Measurements from ENCODE around the gene IRF4. TPM values are rescaled to one million over a fixed set of nuclear protein-coding genes. Genes with fewer than 3 reads are reported as not detected.

IRF4 gene
- total RNA-seq, 2 experiments from 2014 or later: 500 to 504 TPM

- no peaks in the 10 kb centered on the region for H3K27me3 Mint-ChIP-seq (ENCODE audit: low read depth)
- CTCF ChIA-PET: interaction anchor here (1.5 to 2.5 kb wide), 2 partner anchors 221 to 262 kb away, joined by 3 to 6 read pairs; no protein-coding TSS in a partner anchor
- H3K4me1 Mint-ChIP-seq (ENCODE audit: low read depth): peaks cover 63% of the 10 kb centered on the region
- H3K9me3 Mint-ChIP-seq: peaks cover 15% of the 10 kb centered on the region
- H3K36me3 Mint-ChIP-seq (ENCODE audit: low read depth): peaks cover 69% of the 10 kb centered on the region
- intact Hi-C loops (cut with micrococcal nuclease): no loop called here
- DNase-seq: no peak
- no peak overlapping the region for H3K4me3 Mint-ChIP-seq
- peak overlapping the region; percentile 83 for H3K27ac Mint-ChIP-seq
These were observed 19.2 kb downstream of the IRF4 start for GRCh38 chr6:410555-411395.

- intact Hi-C loops (cut with micrococcal nuclease): no loop called here
- H3K27me3 Mint-ChIP-seq (ENCODE audit: low read depth): no peaks in the 10 kb centered on the region
- peak overlapping the region; percentile 83 for H3K27ac Mint-ChIP-seq
- H3K4me1 Mint-ChIP-seq (ENCODE audit: low read depth): peaks cover 60% of the 10 kb centered on the region
- CTCF ChIA-PET: interaction anchor here (0.6 to 2.5 kb wide), 3 partner anchors 14 to 222 kb away, joined by 3 to 6 read pairs (median 3); no protein-coding TSS in a partner anchor
- H3K36me3 Mint-ChIP-seq (ENCODE audit: low read depth): peaks cover 68% of the 10 kb centered on the region
- peak; percentile 26 for DNase-seq
- peaks cover 23% of the 10 kb centered on the region for H3K9me3 Mint-ChIP-seq
- no peak overlapping the region for H3K4me3 Mint-ChIP-seq
These were observed 20.0 kb downstream of the IRF4 start for GRCh38 chr6:411402-412145.

GRCh38 chr6:412146-412886, 20.8 kb downstream of the IRF4 start:
- Mint-ChIP-seq H3K36me3 (ENCODE audit: low read depth) (peaks cover 61% of the 10 kb centered on the region), H3K4me1 (ENCODE audit: low read depth) (peaks cover 53% of the 10 kb centered on the region)
- CTCF ChIA-PET: interaction anchor here (0.6 to 1.1 kb wide), 5 partner anchors 13 to 144 kb away, joined by 3 to 4 read pairs (median 3); no protein-coding TSS in a partner anchor

GRCh38 chr6:414447-414846, 22.9 kb downstream of the IRF4 start:
- Mint-ChIP-seq H3K27me3 (ENCODE audit: low read depth) (no peaks in the 10 kb centered on the region), H3K27ac (peak overlapping the region; percentile 37), H3K4me1 (ENCODE audit: low read depth) (peaks cover 37% of the 10 kb centered on the region), H3K9me3 (peaks cover 23% of the 10 kb centered on the region), H3K4me3 (no peak overlapping the region), H3K36me3 (ENCODE audit: low read depth) (peaks cover 42% of the 10 kb centered on the region)
- intact Hi-C loops (cut with micrococcal nuclease): no loop called here
- DNase-seq: peak; percentile 24
- CTCF ChIA-PET: no interaction called here

More at GRCh38 chr6:412146-412886, 20.8 kb downstream of the IRF4 start:
- no peak overlapping the region for H3K4me3 Mint-ChIP-seq
- no peaks in the 10 kb centered on the region for H3K27me3 Mint-ChIP-seq (ENCODE audit: low read depth)
- peak overlapping the region; percentile 83 for H3K27ac Mint-ChIP-seq
- intact Hi-C loops (cut with micrococcal nuclease): no loop called here
- H3K9me3 Mint-ChIP-seq: peaks cover 23% of the 10 kb centered on the region
- DNase-seq: no peak

- CTCF ChIA-PET: no interaction called here
- Mint-ChIP-seq H3K27me3 (ENCODE audit: low read depth) (no peaks in the 10 kb centered on the region), H3K9me3 (peaks cover 23% of the 10 kb centered on the region), H3K4me1 (ENCODE audit: low read depth) (peaks cover 35% of the 10 kb centered on the region), H3K36me3 (ENCODE audit: low read depth) (peaks cover 36% of the 10 kb centered on the region), H3K27ac (no peak overlapping the region), H3K4me3 (no peak overlapping the region)
- intact Hi-C loops (cut with micrococcal nuclease): no loop called here
- no peak for DNase-seq
These were observed 23.5 kb downstream of the IRF4 start for GRCh38 chr6:415087-415486.

- Mint-ChIP-seq H3K27me3 (ENCODE audit: low read depth) (no peaks in the 10 kb centered on the region), H3K4me1 (ENCODE audit: low read depth) (peaks cover 29% of the 10 kb centered on the region), H3K36me3 (ENCODE audit: low read depth) (peaks cover 5% of the 10 kb centered on the region), H3K4me3 (no peak overlapping the region), H3K9me3 (peaks cover 10% of the 10 kb centered on the region), H3K27ac (no peak overlapping the region)
- CTCF ChIA-PET: no interaction called here
- DNase-seq: no peak
- intact Hi-C loops (cut with micrococcal nuclease): no loop called here
These were observed 29.7 kb downstream of the IRF4 start for GRCh38 chr6:421211-421610.

GRCh38 chr6:422433-423054, 31.0 kb downstream of the IRF4 start:
- H3K4me1 Mint-ChIP-seq (ENCODE audit: low read depth): peaks cover 31% of the 10 kb centered on the region
- H3K9me3 Mint-ChIP-seq: peaks cover 6% of the 10 kb centered on the region
- peaks cover 2% of the 10 kb centered on the region for H3K36me3 Mint-ChIP-seq (ENCODE audit: low read depth)
- DNase-seq: peak; percentile 91
- peak overlapping the region; percentile 81 for H3K27ac Mint-ChIP-seq
- no peak overlapping the region for H3K4me3 Mint-ChIP-seq
- CTCF ChIA-PET: no interaction called here
- intact Hi-C loops (cut with micrococcal nuclease): loop anchor here (1.0 to 2.0 kb wide), 7 partner anchors 9 to 137 kb away; partner anchors contain the start of gene IRF4
- H3K27me3 Mint-ChIP-seq (ENCODE audit: low read depth): no peaks in the 10 kb centered on the region

GRCh38 chr6:423055-423798, 31.7 kb downstream of the IRF4 start:
- H3K27ac Mint-ChIP-seq: peak overlapping the region; percentile 81
- no peak overlapping the region for H3K4me3 Mint-ChIP-seq
- peaks cover 31% of the 10 kb centered on the region for H3K4me1 Mint-ChIP-seq (ENCODE audit: low read depth)
- H3K9me3 Mint-ChIP-seq: peaks cover 6% of the 10 kb centered on the region
- H3K27me3 Mint-ChIP-seq (ENCODE audit: low read depth): no peaks in the 10 kb centered on the region
- intact Hi-C loops (cut with micrococcal nuclease): loop anchor here (2.0 kb wide), 1 partner anchor 76 kb away; no protein-coding TSS in a partner anchor
- H3K36me3 Mint-ChIP-seq (ENCODE audit: low read depth): peaks cover 2% of the 10 kb centered on the region
- no peak for DNase-seq
- CTCF ChIA-PET: no interaction called here

- H3K9me3 Mint-ChIP-seq: peaks cover 6% of the 10 kb centered on the region
- intact Hi-C loops (cut with micrococcal nuclease): loop anchor here (2.0 kb wide), 1 partner anchor 75 kb away; no protein-coding TSS in a partner anchor
These were observed 32.3 kb downstream of the IRF4 start for GRCh38 chr6:423799-424345.

GRCh38 chr6:424741-425417, 33.3 kb downstream of the IRF4 start:
- CTCF ChIA-PET: interaction anchor here (0.6 to 1.3 kb wide), 4 partner anchors 13 to 409 kb away, joined by 3 to 7 read pairs (median 3); no protein-coding TSS in a partner anchor
- DNase-seq: no peak
- Mint-ChIP-seq H3K9me3 (peaks cover 6% of the 10 kb centered on the region), H3K4me1 (ENCODE audit: low read depth) (peaks cover 37% of the 10 kb centered on the region), H3K4me3 (no peak overlapping the region), H3K27ac (peak overlapping the region; percentile 69), H3K36me3 (ENCODE audit: low read depth) (peaks cover 2% of the 10 kb centered on the region), H3K27me3 (ENCODE audit: low read depth) (no peaks in the 10 kb centered on the region)
- intact Hi-C loops (cut with micrococcal nuclease): no loop called here

More at GRCh38 chr6:423799-424345, 32.3 kb downstream of the IRF4 start:
- DNase-seq: no peak
- peaks cover 33% of the 10 kb centered on the region for H3K4me1 Mint-ChIP-seq (ENCODE audit: low read depth)
- no peaks in the 10 kb centered on the region for H3K27me3 Mint-ChIP-seq (ENCODE audit: low read depth)
- CTCF ChIA-PET: interaction anchor here (0.6 kb wide), 1 partner anchor 275 kb away, joined by 3 read pairs; no protein-coding TSS in a partner anchor
- peaks cover 2% of the 10 kb centered on the region for H3K36me3 Mint-ChIP-seq (ENCODE audit: low read depth)
- H3K4me3 Mint-ChIP-seq: no peak overlapping the region
- peak overlapping the region; percentile 81 for H3K27ac Mint-ChIP-seq

Data from activated naive CD4-positive, alpha-beta T cell treated with anti-CD3 and anti-CD28 coated beads for 36 hours (primary cell).